Measurements from ENCODE around the gene ESRRA. TPM values are rescaled to one million over a fixed set of nuclear protein-coding genes. Genes with fewer than 3 reads are reported as not detected.
"Not testable (repeated sequence)": the region's sequence is repeated elsewhere in the genome, so short reads cannot be mapped to it uniquely, and the experiment has no call there.

The ESRRA gene
- total RNA-seq, 1 experiment from 2014 or later = 111 TPM

DNA sequence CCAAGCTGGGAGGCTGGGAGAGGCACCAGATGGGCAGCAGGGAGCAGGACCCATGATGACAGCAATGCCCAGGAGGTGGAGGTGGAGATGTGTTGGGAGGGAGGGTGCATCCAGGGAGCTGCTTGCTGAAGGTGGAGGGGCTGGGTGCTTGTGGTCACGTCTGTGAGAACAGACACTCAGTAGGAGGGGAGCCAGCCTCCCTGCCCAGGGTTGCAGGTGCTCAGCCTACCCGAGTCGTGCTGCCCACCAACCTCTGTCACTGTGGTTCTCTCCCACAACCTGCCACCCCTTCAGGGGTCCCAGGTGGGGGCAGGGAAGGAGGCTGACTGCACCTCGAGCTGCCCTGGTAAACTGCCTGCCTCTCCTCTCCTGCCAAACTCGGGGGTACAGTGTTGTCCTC lies 18.0 kb downstream of the ESRRA start:
- Histone ChIP-seq H3F3A (ENCODE audit: low read length, unreplicated experiment) (no peaks in the 10 kb centered on the region), H3K36me3 (ENCODE audit: low read depth, low read length) (0 out of 2 replicates have a peak, but pooled peaks cover 3% of the 10 kb centered on the region), H4K20me1 (ENCODE audit: low read length) (no peaks in the 10 kb centered on the region), H3K27me3 (ENCODE audit: low read length) (no peaks in the 10 kb centered on the region), H3K9ac (ENCODE audit: low read length) (no peak overlapping the region), H2AFZ (ENCODE audit: low read length) (no peak overlapping the region), H3K4me3 (ENCODE audit: low read length) (no peak overlapping the region), H3K4me1 (ENCODE audit: insufficient read depth, low read length) (peaks cover 23% of the 10 kb centered on the region), H3K9me3 (ENCODE audit: low read length) (no peaks in the 10 kb centered on the region), H3K9me2 (replicated peaks; ENCODE audit: low read length) (no peaks in the 10 kb centered on the region), H3K79me2 (ENCODE audit: low read length) (peaks cover 24% of the 10 kb centered on the region), H3K27ac (ENCODE audit: low read length) (no peak overlapping the region), H3K4me2 (ENCODE audit: low read length) (no peak overlapping the region)
- no TSS peak for BruUV-seq (replicated peaks)
- intact Hi-C loops (cut with micrococcal nuclease) = no loop called here
- DNase-seq (no peak), ATAC-seq (no peak)
- ChIA-PET POLR2A (ENCODE audit: unreplicated experiment) (no interaction called here), CTCF (no interaction called here)
- no peak for TF ChIP-seq EZH2phosphoT487 (IDR thresholded peaks at IDR 0.05; ENCODE audit: borderline replicate concordance, low read length)
- TF ChIP-seq, protein P1, sequence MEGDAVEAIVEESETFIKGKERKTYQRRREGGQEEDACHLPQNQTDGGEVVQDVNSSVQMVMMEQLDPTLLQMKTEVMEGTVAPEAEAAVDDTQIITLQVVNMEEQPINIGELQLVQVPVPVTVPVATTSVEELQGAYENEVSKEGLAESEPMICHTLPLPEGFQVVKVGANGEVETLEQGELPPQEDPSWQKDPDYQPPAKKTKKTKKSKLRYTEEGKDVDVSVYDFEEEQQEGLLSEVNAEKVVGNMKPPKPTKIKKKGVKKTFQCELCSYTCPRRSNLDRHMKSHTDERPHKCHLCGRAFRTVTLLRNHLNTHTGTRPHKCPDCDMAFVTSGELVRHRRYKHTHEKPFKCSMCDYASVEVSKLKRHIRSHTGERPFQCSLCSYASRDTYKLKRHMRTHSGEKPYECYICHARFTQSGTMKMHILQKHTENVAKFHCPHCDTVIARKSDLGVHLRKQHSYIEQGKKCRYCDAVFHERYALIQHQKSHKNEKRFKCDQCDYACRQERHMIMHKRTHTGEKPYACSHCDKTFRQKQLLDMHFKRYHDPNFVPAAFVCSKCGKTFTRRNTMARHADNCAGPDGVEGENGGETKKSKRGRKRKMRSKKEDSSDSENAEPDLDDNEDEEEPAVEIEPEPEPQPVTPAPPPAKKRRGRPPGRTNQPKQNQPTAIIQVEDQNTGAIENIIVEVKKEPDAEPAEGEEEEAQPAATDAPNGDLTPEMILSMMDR (conservative IDR thresholded peaks at IDR 0.05; ENCODE audit: low read depth, low read length) = no peak
- TF ChIP-seq EZH2 (IDR thresholded peaks at IDR 0.05; ENCODE audit: low read length, unreplicated experiment) = no peak

GRCh38 chr11:64323984-64324383 lies 18.7 kb downstream of the ESRRA start:
- peaks cover 18% of the 10 kb centered on the region for H3K79me2 ChIP-seq (ENCODE audit: low read length)
- H3K27ac ChIP-seq (ENCODE audit: low read length); POLR2A ChIA-PET (ENCODE audit: unreplicated experiment); intact Hi-C loops (cut with micrococcal nuclease); ATAC-seq; CTCF ChIA-PET; H3K4me2 ChIP-seq (ENCODE audit: low read length); H3K27me3 ChIP-seq (ENCODE audit: low read length); H4K20me1 ChIP-seq (ENCODE audit: low read length); DNase-seq; BruUV-seq (replicated peaks); H3F3A ChIP-seq (ENCODE audit: low read length, unreplicated experiment); H2AFZ ChIP-seq (ENCODE audit: low read length); H3K36me3 ChIP-seq (ENCODE audit: low read depth, low read length); H3K9me2 ChIP-seq (replicated peaks; ENCODE audit: low read length); H3K4me3 ChIP-seq (ENCODE audit: low read length); H3K9me3 ChIP-seq (ENCODE audit: low read length); H3K9ac ChIP-seq (ENCODE audit: low read length): not testable (repeated sequence)
- peaks cover 20% of the 10 kb centered on the region for H3K4me1 ChIP-seq (ENCODE audit: insufficient read depth, low read length)

DNA sequence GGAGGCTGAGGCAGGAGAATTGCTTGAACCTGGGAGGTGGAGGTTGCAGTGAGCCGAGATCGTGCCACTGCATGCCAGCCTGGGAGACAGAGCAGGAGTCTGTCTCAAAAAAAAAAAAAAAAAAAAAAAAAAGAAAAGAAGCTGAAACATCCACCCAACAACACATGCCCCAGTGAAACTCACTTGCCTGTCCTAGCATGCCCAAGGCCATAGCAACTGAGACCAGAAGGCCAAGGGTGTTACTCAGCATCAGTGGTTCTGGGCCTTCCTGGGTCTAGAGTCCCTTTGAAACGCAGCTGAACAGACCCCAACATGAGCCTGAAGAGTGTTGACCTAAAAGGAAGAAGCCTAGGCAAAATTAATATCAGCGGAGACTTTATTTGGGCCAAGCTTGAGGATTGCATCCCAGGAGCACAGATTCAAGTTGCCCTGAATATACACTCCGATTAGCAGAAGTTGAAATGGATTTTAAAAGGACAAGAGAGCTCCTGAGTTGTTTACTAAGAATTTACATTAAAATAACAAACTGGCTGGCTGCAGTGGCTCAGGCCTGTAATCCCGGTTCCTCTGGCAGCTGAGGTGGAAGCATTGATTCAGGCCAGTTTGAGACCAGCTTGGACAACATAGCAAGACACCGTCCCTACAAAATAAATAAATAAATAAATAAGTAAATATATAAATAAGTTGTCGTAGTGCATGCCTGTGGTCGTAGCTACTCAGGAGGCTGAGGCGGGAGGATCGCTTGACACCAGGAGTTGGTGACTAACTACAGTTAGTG lies 19.6 kb downstream of the ESRRA start:
- Histone ChIP-seq H3K27me3 (ENCODE audit: low read length) (no peaks in the 10 kb centered on the region), H3K9ac (ENCODE audit: low read length) (no peak overlapping the region), H3K4me1 (ENCODE audit: insufficient read depth, low read length) (peaks cover 21% of the 10 kb centered on the region), H3K36me3 (ENCODE audit: low read depth, low read length) (0 out of 2 replicates have a peak, but pooled peaks cover 3% of the 10 kb centered on the region), H3F3A (ENCODE audit: low read length, unreplicated experiment) (no peaks in the 10 kb centered on the region), H3K27ac (ENCODE audit: low read length) (no peak overlapping the region), H3K9me2 (replicated peaks; ENCODE audit: low read length) (no peaks in the 10 kb centered on the region), H2AFZ (ENCODE audit: low read length) (no peak overlapping the region), H3K4me2 (ENCODE audit: low read length) (no peak overlapping the region), H3K4me3 (ENCODE audit: low read length) (no peak overlapping the region), H3K79me2 (ENCODE audit: low read length) (peaks cover 9% of the 10 kb centered on the region; the same call in 1 of the 2 replicates), H3K9me3 (ENCODE audit: low read length) (no peaks in the 10 kb centered on the region), H4K20me1 (ENCODE audit: low read length) (no peaks in the 10 kb centered on the region)
- TF ChIP-seq EZH2 (IDR thresholded peaks at IDR 0.05; ENCODE audit: low read length, unreplicated experiment) = no peak
- TF ChIP-seq, protein P1 (conservative IDR thresholded peaks at IDR 0.05; ENCODE audit: low read depth, low read length) = no peak
- ATAC-seq = no peak
- BruUV-seq (replicated peaks) = no TSS peak
- CTCF ChIA-PET = interaction anchor here (1.2 kb wide), 1 partner anchor 30 kb away, joined by 3 read pairs; no protein-coding TSS in a partner anchor
- DNase-seq = no peak
- intact Hi-C loops (cut with micrococcal nuclease) = no loop called here
- POLR2A ChIA-PET (ENCODE audit: unreplicated experiment) = no interaction called here
